Stimulated activated memory B cell treated with anti-CD40 and anti-IgM and Interleukin-4, amounts not matched to agents 10 μg/mL and 1 μg/mL and 100 μg/mL, for 72 hours (primary cell): ENCODE data around the gene TNRC6B.

Source experiments
- ATAC-seq: fragments of 150-1000 bp; cut with Tn5 transposase; 2 replicates; pipeline ENCODE4 v1.10.0; 2021
- H3K27ac Mint-ChIP-seq: one replicate; pipeline ENCODE4 v1.8.0; 2022; ENCODE audit warnings: mild to moderate bottlenecking, mixed read lengths
- H3K27me3 Mint-ChIP-seq: one replicate; pipeline ENCODE4 v1.8.0; 2022; ENCODE audit warnings: mixed read lengths
- H3K36me3 Mint-ChIP-seq: one replicate; pipeline ENCODE4 v1.8.0; 2022; ENCODE audit warnings: mixed read lengths
- H3K4me1 Mint-ChIP-seq: one replicate; pipeline ENCODE4 v1.8.0; 2022; ENCODE audit warnings: mixed read lengths
- H3K4me3 Mint-ChIP-seq: one replicate; pipeline ENCODE4 v1.8.0; 2022; ENCODE audit warnings: mild to moderate bottlenecking, moderate library complexity, mixed read lengths
- H3K9me3 Mint-ChIP-seq: one replicate; pipeline ENCODE4 v1.8.0; 2022; ENCODE audit warnings: mixed read lengths

The TNRC6B gene

GRCh38 chr22:40238425-40239344, 61.0 kb downstream of the TNRC6B start:
- peaks cover 5% of the 10 kb centered on the region for H3K36me3 Mint-ChIP-seq
- no peaks in the 10 kb centered on the region for H3K9me3 Mint-ChIP-seq
- no peak for ATAC-seq
- peaks cover 84% of the 10 kb centered on the region for H3K4me1 Mint-ChIP-seq
- no peaks in the 10 kb centered on the region for H3K27me3 Mint-ChIP-seq
- peak overlapping the region; percentile 71 for H3K4me3 Mint-ChIP-seq
- peak overlapping the region; percentile 81 for H3K27ac Mint-ChIP-seq

DNA sequence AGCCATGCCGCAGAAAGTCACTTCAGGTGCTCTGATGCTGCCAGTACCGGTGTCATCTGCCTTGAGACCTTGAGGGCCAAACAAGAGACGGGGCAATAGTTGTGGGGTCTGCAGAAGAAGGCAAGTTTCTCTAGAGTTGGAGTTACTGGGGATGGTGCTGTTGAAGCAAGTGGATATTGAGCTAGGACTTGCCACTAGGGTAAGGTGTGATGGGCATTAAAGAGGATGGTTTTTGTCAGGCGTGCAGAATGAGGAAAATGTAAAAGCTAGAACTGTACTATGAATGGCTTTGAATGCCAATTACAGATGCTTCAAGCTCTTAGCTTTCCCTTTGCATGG, 61.6 kb downstream of the TNRC6B start:
- peaks cover 5% of the 10 kb centered on the region for H3K36me3 Mint-ChIP-seq
- peak overlapping the region; percentile 81 for H3K27ac Mint-ChIP-seq
- no peak for ATAC-seq
- no peaks in the 10 kb centered on the region for H3K27me3 Mint-ChIP-seq
- H3K9me3 Mint-ChIP-seq: no peaks in the 10 kb centered on the region
- H3K4me1 Mint-ChIP-seq: peaks cover 85% of the 10 kb centered on the region
- H3K4me3 Mint-ChIP-seq: no peak overlapping the region

GRCh38 chr22:40240160-40240559, 62.4 kb downstream of the TNRC6B start:
- Mint-ChIP-seq H3K27me3 (no peaks in the 10 kb centered on the region), H3K4me1 (peaks cover 79% of the 10 kb centered on the region), H3K36me3 (peaks cover 5% of the 10 kb centered on the region), H3K4me3 (no peak overlapping the region), H3K27ac (peak overlapping the region; percentile 81), H3K9me3 (no peaks in the 10 kb centered on the region)
- ATAC-seq: no peak

DNA sequence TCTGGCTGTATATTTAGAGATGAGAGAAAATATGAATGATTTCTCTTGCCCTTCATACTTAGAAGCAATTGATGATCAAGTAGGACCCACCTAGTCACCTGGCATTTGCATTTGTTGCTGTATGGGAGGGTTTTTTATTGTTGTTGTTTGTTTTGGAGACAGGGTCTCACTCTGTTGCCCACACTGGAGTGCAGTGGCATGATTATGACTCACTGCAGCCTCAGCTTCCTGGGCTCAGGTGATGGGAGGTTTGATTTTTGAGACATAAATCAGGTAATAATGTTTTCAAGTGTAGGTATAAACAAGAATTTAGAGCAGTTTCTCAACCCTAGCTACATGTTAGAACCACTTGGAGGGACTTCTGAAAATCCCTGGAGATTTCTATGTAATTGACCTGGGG, 63.0 kb downstream of the TNRC6B start:
- ATAC-seq: no peak
- H3K27me3 Mint-ChIP-seq: no peaks in the 10 kb centered on the region
- H3K36me3 Mint-ChIP-seq: peaks cover 7% of the 10 kb centered on the region
- peak overlapping the region; percentile 81 for H3K27ac Mint-ChIP-seq
- peaks cover 74% of the 10 kb centered on the region for H3K4me1 Mint-ChIP-seq
- H3K4me3 Mint-ChIP-seq: no peak overlapping the region
- no peaks in the 10 kb centered on the region for H3K9me3 Mint-ChIP-seq

- Mint-ChIP-seq H3K27ac (peak overlapping the region; percentile 81), H3K36me3 (peaks cover 9% of the 10 kb centered on the region), H3K27me3 (no peaks in the 10 kb centered on the region), H3K4me1 (peaks cover 68% of the 10 kb centered on the region), H3K4me3 (no peak overlapping the region), H3K9me3 (no peaks in the 10 kb centered on the region)
- ATAC-seq: no peak
Observed at GRCh38 chr22:40241200-40241763, 63.6 kb downstream of the TNRC6B start.

GRCh38 chr22:40243891-40244290, 66.2 kb downstream of the TNRC6B start:
- no peaks in the 10 kb centered on the region for H3K9me3 Mint-ChIP-seq
- H3K4me3 Mint-ChIP-seq: no peak overlapping the region
- peaks cover 48% of the 10 kb centered on the region for H3K4me1 Mint-ChIP-seq
- H3K27ac Mint-ChIP-seq: peak overlapping the region; percentile 48
- ATAC-seq: no peak
- no peaks in the 10 kb centered on the region for H3K27me3 Mint-ChIP-seq
- H3K36me3 Mint-ChIP-seq: peaks cover 9% of the 10 kb centered on the region

DNA sequence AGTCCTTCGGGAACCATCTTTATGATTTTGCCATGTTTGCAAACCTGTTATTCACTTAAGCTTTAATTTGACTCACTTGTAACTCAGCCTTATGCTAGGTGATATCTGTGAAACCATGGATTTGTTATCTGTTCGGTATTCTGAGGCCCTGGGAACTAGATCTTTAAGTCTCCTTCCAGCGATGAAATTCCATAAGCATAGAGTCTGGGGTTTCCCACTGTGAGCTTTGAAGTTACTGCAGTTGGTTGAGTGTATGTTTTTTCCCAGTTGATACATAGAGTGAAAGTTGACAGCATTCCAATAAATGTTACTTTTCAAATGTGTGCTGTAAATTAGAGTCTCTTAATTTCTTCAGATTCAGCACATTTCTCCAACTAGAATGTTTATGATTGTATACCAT, 66.9 kb downstream of the TNRC6B start:
- peaks cover 9% of the 10 kb centered on the region for H3K36me3 Mint-ChIP-seq
- no peaks in the 10 kb centered on the region for H3K27me3 Mint-ChIP-seq

GRCh38 chr22:40247976-40248375, 70.3 kb downstream of the TNRC6B start:
- Mint-ChIP-seq H3K27ac (no peak overlapping the region), H3K4me1 (peaks cover 29% of the 10 kb centered on the region), H3K9me3 (no peaks in the 10 kb centered on the region), H3K4me3 (no peak overlapping the region), H3K27me3 (no peaks in the 10 kb centered on the region), H3K36me3 (peaks cover 15% of the 10 kb centered on the region)
- ATAC-seq: no peak

More for the DNA sequence above, 66.9 kb downstream of the TNRC6B start:
- Mint-ChIP-seq H3K4me1 (peaks cover 41% of the 10 kb centered on the region), H3K27ac (no peak overlapping the region), H3K4me3 (no peak overlapping the region), H3K9me3 (no peaks in the 10 kb centered on the region)
- ATAC-seq: no peak

GRCh38 chr22:40249286-40249685, 71.6 kb downstream of the TNRC6B start:
- Mint-ChIP-seq H3K4me3 (no peak overlapping the region), H3K36me3 (peaks cover 27% of the 10 kb centered on the region), H3K27ac (no peak overlapping the region), H3K4me1 (peaks cover 32% of the 10 kb centered on the region), H3K27me3 (no peaks in the 10 kb centered on the region), H3K9me3 (no peaks in the 10 kb centered on the region)
- ATAC-seq: no peak

- Mint-ChIP-seq H3K27me3 (no peaks in the 10 kb centered on the region), H3K4me3 (no peak overlapping the region), H3K36me3 (peaks cover 28% of the 10 kb centered on the region), H3K9me3 (no peaks in the 10 kb centered on the region), H3K4me1 (peaks cover 33% of the 10 kb centered on the region), H3K27ac (peak overlapping the region; percentile 10)
- ATAC-seq: no peak
Observed at GRCh38 chr22:40250608-40251007, 72.9 kb downstream of the TNRC6B start.

- Mint-ChIP-seq H3K4me3 (no peak overlapping the region), H3K36me3 (peaks cover 27% of the 10 kb centered on the region), H3K27ac (peak overlapping the region; percentile 10), H3K9me3 (no peaks in the 10 kb centered on the region), H3K27me3 (no peaks in the 10 kb centered on the region), H3K4me1 (peaks cover 33% of the 10 kb centered on the region)
- no peak for ATAC-seq
Observed at GRCh38 chr22:40251106-40251505, 73.4 kb downstream of the TNRC6B start.

DNA sequence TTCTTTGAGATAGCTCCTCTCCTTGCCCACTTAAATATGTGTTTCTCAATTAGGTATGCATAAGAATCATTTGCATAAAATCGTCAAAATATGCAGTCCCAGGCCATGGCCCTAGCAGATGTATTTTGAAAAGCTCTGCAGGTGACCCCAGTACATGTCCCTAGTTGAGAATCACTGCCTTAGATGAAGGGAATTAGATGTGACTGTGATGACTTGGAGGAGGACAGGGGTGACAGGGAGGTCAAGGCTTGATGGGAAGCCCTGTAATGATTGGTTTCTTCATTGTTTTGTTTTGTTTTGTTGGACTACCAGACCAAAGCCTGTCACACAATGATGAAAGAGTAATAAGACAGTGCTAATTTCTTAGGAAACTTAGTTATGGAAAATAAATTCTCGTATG, 74.4 kb downstream of the TNRC6B start:
- H3K27ac Mint-ChIP-seq: peak overlapping the region; percentile 43
- H3K27me3 Mint-ChIP-seq: no peaks in the 10 kb centered on the region
- peaks cover 35% of the 10 kb centered on the region for H3K36me3 Mint-ChIP-seq
- no peak for ATAC-seq
- H3K4me3 Mint-ChIP-seq: no peak overlapping the region
- H3K9me3 Mint-ChIP-seq: no peaks in the 10 kb centered on the region
- H3K4me1 Mint-ChIP-seq: peaks cover 38% of the 10 kb centered on the region

GRCh38 chr22:40256516-40256915, 78.8 kb downstream of the TNRC6B start:
- Mint-ChIP-seq H3K4me3 (no peak overlapping the region), H3K27me3 (no peaks in the 10 kb centered on the region), H3K27ac (peak overlapping the region; percentile 51), H3K9me3 (no peaks in the 10 kb centered on the region), H3K4me1 (peaks cover 24% of the 10 kb centered on the region), H3K36me3 (peaks cover 48% of the 10 kb centered on the region)
- no peak for ATAC-seq

DNA sequence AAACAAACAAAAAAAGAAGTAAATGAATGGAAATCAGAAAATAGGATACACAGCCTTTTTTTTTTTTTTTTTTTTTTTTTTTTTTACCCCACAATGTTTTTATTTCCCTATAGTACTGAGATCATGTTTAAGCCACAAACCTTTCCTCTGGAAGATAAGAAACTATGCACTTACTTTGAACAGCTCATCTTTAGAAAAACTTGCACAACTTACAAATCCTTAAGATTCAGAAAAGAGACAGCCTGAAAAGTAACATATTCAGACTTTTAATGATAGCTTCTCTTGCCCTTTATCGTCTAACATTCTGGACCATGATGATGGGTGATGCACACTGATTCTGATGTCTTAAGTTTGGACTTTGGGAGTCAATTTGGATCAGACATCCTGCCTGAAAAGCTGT, 80.3 kb downstream of the TNRC6B start:
- H3K36me3 Mint-ChIP-seq: peaks cover 49% of the 10 kb centered on the region
- no peak overlapping the region for H3K27ac Mint-ChIP-seq
- no peaks in the 10 kb centered on the region for H3K9me3 Mint-ChIP-seq
- no peak overlapping the region for H3K4me3 Mint-ChIP-seq
- no peaks in the 10 kb centered on the region for H3K27me3 Mint-ChIP-seq
- ATAC-seq: no peak
- H3K4me1 Mint-ChIP-seq: peaks cover 19% of the 10 kb centered on the region

DNA sequence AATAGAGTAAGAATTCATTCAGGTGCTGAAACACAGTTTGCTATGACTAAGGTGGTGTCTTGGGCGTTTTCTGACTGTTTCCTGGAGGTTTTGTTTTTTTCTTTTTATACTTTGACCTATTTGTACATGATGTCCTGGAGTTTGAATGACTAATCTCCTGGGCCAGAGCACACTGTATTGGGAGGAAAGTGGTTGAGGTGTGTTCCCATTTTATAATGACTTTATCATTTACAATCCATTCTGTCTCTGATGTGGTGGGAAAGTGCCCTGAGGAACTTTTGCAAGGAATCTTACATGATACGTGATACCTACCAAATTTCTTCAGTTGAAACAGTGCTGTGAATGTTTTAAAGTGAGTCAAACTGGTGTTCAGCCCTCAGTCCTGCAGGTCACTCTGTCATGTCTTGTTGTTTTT, 80.8 kb downstream of the TNRC6B start:
- Mint-ChIP-seq H3K27ac (no peak overlapping the region), H3K4me1 (peaks cover 14% of the 10 kb centered on the region), H3K9me3 (no peaks in the 10 kb centered on the region), H3K27me3 (no peaks in the 10 kb centered on the region), H3K4me3 (no peak overlapping the region), H3K36me3 (peaks cover 45% of the 10 kb centered on the region)
- no peak for ATAC-seq

DNA sequence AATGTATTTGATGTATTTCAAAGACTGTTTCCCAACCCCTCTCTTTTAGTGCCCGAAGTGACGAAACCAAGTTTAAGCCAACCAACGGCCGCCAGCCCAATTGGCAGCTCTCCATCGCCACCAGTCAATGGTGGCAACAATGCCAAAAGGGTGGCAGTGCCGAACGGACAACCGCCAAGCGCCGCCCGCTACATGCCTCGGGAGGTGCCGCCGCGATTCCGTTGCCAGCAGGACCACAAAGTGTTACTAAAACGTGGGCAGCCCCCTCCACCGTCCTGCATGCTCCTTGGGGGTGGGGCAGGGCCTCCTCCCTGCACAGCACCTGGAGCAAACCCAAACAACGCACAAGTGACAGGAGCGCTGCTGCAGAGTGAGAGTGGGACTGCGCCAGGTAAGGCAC, 84.1 kb downstream of the TNRC6B start:
- ATAC-seq: no peak
- Mint-ChIP-seq H3K27me3 (no peaks in the 10 kb centered on the region), H3K36me3 (peaks cover 56% of the 10 kb centered on the region), H3K4me3 (no peak overlapping the region), H3K9me3 (no peaks in the 10 kb centered on the region), H3K27ac (no peak overlapping the region), H3K4me1 (peaks cover 17% of the 10 kb centered on the region)
